Lower leg skin (tissue), 3 donors: Measurements from ENCODE around the gene NFX1.

Source experiments
- POLR2A ChIP-seq, 2 donors: fragments of 450-650 bp; IDR thresholded peaks; one replicate each; pipeline ENCODE4 v1.6.1; 2016 to 2017; ENCODE audit warnings: antibody characterized with exemption in 2 of 2, mild to moderate bottlenecking in 1 of 2, moderate library complexity in 1 of 2
- TF ChIP-seq, protein P1 (sequence below), 3 donors: fragments of 450-650 bp; IDR thresholded peaks; one replicate each; pipeline ENCODE4 v1.5.1; 2016; ENCODE audit warnings: antibody characterized with exemption in 3 of 3, mild to moderate bottlenecking in 3 of 3, moderate library complexity in 2 of 3

DNA sequence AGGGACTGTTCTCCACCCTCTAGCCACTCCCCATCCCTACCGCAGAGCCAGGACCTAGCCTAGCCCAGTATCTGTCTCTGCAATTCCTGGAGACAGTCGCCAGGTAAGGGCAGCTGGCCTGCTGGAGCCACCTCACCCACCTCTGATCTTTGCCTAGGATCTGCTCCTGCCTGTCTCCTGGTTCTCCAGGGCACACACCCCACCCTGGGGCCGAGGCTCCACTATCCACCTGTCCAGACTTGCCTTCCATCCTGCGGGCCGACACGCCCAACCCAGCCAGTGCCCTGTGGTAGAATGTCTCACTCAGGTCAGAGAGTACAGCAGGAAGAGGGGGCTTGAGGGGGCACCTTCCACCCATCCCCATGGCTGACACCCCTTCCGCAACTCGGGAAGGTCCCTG, 127.8 kb downstream of the NFX1 start:
- TF ChIP-seq, protein P1, sequence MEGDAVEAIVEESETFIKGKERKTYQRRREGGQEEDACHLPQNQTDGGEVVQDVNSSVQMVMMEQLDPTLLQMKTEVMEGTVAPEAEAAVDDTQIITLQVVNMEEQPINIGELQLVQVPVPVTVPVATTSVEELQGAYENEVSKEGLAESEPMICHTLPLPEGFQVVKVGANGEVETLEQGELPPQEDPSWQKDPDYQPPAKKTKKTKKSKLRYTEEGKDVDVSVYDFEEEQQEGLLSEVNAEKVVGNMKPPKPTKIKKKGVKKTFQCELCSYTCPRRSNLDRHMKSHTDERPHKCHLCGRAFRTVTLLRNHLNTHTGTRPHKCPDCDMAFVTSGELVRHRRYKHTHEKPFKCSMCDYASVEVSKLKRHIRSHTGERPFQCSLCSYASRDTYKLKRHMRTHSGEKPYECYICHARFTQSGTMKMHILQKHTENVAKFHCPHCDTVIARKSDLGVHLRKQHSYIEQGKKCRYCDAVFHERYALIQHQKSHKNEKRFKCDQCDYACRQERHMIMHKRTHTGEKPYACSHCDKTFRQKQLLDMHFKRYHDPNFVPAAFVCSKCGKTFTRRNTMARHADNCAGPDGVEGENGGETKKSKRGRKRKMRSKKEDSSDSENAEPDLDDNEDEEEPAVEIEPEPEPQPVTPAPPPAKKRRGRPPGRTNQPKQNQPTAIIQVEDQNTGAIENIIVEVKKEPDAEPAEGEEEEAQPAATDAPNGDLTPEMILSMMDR (IDR thresholded peaks at IDR 0.05), result no peak
- TF ChIP-seq POLR2A (IDR thresholded peaks at IDR 0.05), result no peak
